ENCODE measurements around the gene SKI.

SKI gene

DNA sequence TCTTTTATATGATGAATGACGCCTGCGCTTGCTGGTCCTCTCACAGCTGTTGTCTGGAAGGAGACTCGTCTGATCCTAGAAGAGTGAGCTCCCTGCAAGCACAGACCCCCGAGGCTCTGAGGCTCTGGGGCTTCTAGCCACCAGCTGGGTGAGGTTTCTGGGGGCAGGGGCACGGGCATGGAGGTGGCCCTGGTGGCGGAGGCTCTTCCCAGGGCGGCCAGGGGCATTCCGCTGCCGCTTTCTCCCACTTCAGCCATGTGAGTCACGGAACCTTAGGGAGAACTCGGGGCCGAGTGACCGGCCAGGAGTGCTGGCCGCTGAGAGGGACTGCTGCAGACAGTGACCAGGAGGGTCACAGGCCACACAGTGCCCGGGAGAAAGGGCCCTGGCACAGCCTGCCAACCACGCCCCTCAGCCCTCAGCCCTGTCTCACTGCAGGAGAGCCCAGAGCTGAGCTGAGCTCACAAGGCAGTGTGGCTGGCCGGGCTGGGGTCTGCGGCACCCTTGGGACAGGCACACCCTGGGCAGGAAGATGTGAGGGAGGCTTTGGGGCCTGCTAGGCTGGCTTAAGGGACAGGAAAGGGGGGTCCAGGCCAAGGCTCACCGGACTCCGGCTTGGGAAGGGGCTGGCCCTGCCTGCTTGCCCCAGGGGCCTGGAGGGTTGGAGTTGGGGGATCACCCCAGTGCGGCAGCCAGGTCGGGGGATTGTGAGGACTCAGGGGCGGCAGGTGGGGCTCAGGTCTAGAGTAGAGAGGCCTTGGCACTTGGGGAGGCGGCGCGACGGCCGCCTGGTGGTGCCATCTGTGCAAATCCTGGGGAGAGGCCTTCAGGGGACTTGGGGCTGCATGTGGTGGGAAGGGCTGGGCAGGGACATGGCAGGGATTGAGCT, 127.5 kb downstream of the SKI start:
- DNase-seq = no peak

DNA sequence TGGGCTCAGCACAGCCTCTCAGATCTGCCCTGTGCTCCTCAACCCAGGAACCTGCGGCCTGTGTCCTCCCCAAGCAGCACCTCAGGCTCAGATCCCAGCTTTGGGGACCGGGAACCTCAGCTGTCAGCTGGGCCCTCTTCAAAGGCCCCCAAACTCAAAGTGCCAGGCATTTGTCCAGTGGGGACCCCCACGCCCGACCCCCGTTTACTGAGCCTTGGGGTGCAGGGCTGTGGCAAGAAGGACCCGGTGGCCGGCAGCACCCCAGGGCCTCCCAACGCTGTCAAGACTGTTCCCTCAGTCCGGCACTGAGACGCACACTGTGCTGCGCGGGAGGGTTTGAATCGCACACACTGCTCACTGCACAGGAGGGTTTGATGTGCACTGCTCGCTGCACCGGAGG, 128.3 kb downstream of the SKI start:
- no peak for DNase-seq

DNA sequence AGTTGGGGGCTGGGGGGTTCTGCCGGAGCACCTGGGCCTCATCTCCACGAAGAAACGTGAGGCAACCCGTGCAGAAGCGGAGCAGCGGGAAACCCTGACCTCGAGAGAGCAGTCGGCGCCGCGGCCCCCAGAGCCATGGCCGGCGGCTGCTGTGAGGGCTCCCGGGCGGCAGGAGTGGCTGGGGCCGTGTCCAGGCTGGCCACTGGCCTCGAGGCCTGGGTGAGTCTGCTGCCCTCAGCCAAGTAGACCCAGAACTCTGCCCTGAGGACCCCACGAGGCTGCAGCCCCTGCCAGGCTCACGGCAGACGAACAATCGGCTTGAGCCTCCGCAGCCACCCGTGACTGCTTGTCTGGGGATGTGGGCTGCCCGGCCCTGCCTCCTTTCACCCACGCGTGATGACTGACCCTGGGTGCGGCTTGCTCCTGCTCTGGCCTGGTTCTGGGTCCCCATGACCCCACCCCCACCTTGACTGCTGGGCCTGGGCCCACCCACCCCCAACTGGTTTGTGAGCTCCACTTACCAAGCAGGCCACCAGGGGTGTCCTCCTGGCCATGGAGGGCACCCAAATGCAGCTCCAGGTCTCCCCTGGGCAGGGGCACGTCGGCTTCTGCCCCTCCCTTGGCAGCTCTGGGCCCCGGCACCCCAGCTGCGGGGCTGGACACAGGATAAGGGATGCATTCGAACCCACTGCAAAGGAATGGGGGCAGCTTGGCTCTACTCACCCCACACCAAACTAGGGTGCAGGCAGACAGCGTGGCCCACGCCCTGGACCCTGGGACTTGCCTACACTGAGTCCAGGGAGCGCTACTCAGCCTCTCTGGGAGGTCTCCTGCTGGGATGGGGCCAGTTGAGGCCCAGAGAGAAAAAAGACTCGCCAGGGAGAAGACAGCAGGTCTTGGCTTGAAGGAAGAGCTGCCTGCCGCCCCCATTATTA, 129.1 kb downstream of the SKI start:
- no peak for DNase-seq

DNA sequence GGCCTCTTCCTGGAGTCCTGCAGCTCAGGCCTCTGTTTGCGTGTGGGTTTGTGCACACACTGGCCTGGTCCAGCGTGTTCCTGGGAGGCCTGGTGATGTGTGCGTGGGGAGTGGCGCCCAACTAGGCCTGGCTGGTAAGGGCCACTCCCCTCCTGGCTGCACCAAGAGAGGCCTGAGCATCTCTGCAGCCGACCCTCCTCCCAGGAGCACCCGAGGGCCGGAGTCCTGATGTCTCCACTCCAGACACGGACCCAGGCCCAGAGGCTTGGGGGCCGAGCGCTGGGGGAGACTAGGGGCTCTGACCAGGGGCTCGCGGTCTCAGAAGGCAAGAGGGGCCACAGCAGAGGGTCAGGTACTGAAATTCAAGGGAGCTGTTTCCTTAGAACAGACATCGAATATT, 130.0 kb downstream of the SKI start:
- DNase-seq = no peak

DNA sequence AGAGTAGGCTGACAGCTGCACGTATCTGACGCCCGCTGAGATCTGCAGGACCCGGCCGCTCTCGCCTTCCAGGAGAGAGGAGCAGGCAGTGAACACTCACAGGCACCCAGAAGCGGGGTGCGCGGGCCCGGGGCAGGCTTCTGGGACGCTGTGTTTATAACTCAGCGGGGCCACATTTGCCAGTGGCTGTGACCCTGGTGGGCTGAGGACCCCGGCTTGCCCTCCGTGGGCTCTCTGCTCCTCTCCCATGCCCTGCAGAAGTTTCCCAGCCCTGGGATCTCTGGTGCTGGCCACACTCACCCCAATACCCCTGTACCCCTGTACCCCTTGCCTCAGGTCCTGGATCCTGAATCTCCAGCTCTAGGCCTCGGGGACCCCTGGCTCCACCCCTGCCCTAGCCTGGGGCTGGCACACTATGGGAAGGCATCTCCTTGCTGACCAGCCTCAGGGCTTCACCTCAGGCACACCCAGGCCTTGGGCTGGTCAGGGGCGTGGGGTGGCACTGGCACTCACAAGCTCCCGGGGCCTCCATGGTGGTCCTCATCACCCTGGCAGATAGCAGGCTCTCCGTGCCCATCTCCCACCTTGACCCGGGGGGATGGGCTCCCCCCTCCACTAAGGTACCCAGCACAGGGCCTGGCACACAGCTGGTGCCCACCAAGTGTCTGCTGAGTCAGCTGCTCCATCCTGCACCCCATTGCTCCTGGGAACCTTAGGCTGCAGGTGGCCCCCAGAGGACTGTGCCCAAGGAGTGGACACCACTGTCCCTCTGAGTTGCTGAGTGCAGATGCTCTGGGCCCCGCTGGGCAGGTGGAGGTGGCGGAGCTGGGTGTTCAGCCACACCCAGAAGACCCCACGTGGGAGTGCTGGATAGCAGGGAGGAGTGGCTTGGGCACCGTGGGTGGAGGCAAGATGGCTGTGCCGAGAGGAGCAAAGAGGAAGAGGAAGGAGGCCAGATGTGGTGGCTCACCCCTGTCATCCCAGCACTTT, 130.8 kb downstream of the SKI start:
- DNase-seq = no peak

All from fibroblast of skin of back (primary cell).